Panc1 (cell line): ENCODE measurements around the gene INPP5D. TPM values are rescaled to one million over a fixed set of nuclear protein-coding genes. Genes with fewer than 3 reads are reported as not detected.

Experiments used
- ATAC-seq: fragments of 200-7000 bp; cut with Tn5 transposase; 2 replicates; pipeline ENCODE4 v1.9.1; 2020; ENCODE audit warnings: mild to moderate bottlenecking, moderate library complexity
- BruUV-seq: library from RNA; stranded (reverse); fragments of 400-500 nt; replicated peaks from 2 replicates; lab custom pipeline; 2021; lab: Mats Ljungman, UMichigan
- CTCF ChIA-PET: fragments of 300-600 bp; sonication (Branson Sonifier 250); formaldehyde crosslinking; loops from one replicate; lab custom pipeline; 2022; ENCODE audit warnings: antibody characterized with exemption; lab: Charles Lee
- POLR2A ChIA-PET: fragments of 300-600 bp; sonication (Branson Sonifier 250); formaldehyde crosslinking; loops from one replicate; lab custom pipeline; 2022; ENCODE audit warnings: antibody characterized with exemption; lab: Charles Lee
- DNase-seq: peaks from one replicate; pipeline ENCODE4 v3.0.0-alpha.2; 2010; ENCODE audit warnings: low read depth, low spot score
- H3K27ac ChIP-seq: 2 replicates; pipeline ENCODE4 v1.5.1; 2011; ENCODE audit warnings: mild to moderate bottlenecking, low read length, inconsistent platforms
- H3K27me3 ChIP-seq: fragments of 200-500 bp; sonication (Bioruptor generic); 2 replicates; pipeline ENCODE4 v1.6.0; 2014; ENCODE audit warnings: low read length, inconsistent platforms; ENCODE audit not compliant: control insufficient read depth, insufficient read depth
- H3K36me3 ChIP-seq: fragments of 200-500 bp; sonication (Bioruptor generic); 2 replicates; pipeline ENCODE4 v1.5.1; 2014; ENCODE audit warnings: inconsistent platforms, mild to moderate bottlenecking, low read length, moderate library complexity; ENCODE audit not compliant: control insufficient read depth, insufficient read depth
- H3K4me1 ChIP-seq: 2 replicates; pipeline ENCODE4 v1.5.1; 2011; ENCODE audit warnings: inconsistent platforms, mild to moderate bottlenecking, low read length, moderate library complexity; ENCODE audit not compliant: control insufficient read depth, insufficient read depth
- H3K4me3 ChIP-seq, 2 experiments: 2 replicates each; pipeline ENCODE4 v1.5.1; 2011 to 2012; ENCODE audit warnings: low read depth in 2 of 2, low read length in 2 of 2, mild to moderate bottlenecking in 2 of 2, inconsistent platforms in 1 of 2, moderate library complexity in 1 of 2
- H3K9me3 ChIP-seq: fragments of 200-500 bp; sonication (Bioruptor generic); 2 replicates; pipeline ENCODE4 v1.5.1; 2014; ENCODE audit warnings: low read depth, mild to moderate bottlenecking, inconsistent platforms, low read length, moderate library complexity; ENCODE audit not compliant: control insufficient read depth, insufficient read depth
- POLR2AphosphoS5 ChIP-seq: IDR thresholded peaks from 2 replicates; pipeline ENCODE4 v1.6.1; 2012; ENCODE audit warnings: mild to moderate bottlenecking, low read depth, low read length, moderate library complexity
- SIN3A ChIP-seq: IDR thresholded peaks from 2 replicates; pipeline ENCODE4 v1.6.1; 2012; ENCODE audit warnings: low read depth, mild to moderate bottlenecking, low read length, moderate library complexity, borderline replicate concordance; ENCODE audit not compliant: insufficient read depth
- TCF7L2 ChIP-seq: IDR thresholded peaks from 2 replicates; pipeline ENCODE4 v1.6.1; 2011; ENCODE audit warnings: mild to moderate bottlenecking, low read depth, low read length, inconsistent platforms
- in situ Hi-C: cut with HindIII; loops from 2 replicates; pipeline ENCODE4 v1.10.0; 2016; ENCODE audit warnings: low sequenced_read_pairs, low pct_unique_long_range_greater_than_20kb
- intact Hi-C: fragments of 100-400 bp; cut with micrococcal nuclease; formaldehyde crosslinking; loops from one replicate; pipeline ENCODE4 v1.10.0; 2022; ENCODE audit not compliant: unreplicated experiment
- total RNA-seq: library from RNA; stranded (reverse); gene quantifications from one replicate; pipeline ENCODE4 v1.2.1, GENCODE V29; 2021; ENCODE audit not compliant: unreplicated experiment
- TF ChIP-seq, protein P1 (sequence below), 2 experiments: IDR thresholded peaks; 2 replicates each; pipeline ENCODE4 v1.6.1; 2011 to 2012; ENCODE audit warnings: low read depth in 2 of 2, control low read depth in 1 of 2, low read length in 1 of 2, mild to moderate bottlenecking in 1 of 2, moderate library complexity in 1 of 2; ENCODE audit not compliant: insufficient read depth in 1 of 2
- TF ChIP-seq, protein P2 (sequence below): fragments of 450-650 bp; IDR thresholded peaks from 2 replicates; pipeline ENCODE4 v1.5.1; 2017; ENCODE audit warnings: mild to moderate bottlenecking

The INPP5D gene
- total RNA-seq, 1 experiment from 2014 or later: 0.39 TPM

DNA sequence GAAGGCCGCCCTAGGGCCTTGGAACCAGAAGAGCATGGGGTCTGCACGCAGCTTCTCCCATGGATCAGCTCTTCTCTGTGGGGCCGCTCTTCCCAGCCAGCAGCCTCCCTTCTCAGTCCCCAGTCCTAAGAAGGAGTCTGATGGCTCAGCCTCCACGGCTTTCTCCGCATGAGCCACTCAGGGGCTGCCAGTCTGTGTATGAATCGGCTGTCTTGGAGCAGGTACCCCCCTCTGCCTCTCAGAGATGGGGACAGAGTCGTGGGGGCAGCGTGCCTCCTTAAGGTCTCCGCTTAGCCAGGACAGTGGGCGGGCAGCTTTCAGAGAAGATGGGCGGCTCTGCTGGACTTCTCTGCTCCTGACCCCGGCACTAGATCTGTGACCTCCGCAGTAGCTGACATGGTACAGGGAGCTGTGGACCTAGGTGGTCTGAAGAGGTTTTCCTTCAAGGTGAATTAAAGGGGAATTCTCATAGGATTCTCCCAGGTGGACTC, 21.6 kb downstream of the INPP5D start:
- ChIA-PET POLR2A (no interaction called here), CTCF (no interaction called here)
- Histone ChIP-seq H3K27me3 (no peaks in the 10 kb centered on the region), H3K4me1 (no peaks in the 10 kb centered on the region), H3K36me3 (no peaks in the 10 kb centered on the region), H3K27ac (no peak overlapping the region), H3K4me3 (no peak overlapping the region), H3K9me3 (no peaks in the 10 kb centered on the region)
- no TSS peak for BruUV-seq
- DNase-seq (no peak), ATAC-seq (no peak)
- no peak for TF ChIP-seq POLR2AphosphoS5
- TF ChIP-seq, protein P1, sequence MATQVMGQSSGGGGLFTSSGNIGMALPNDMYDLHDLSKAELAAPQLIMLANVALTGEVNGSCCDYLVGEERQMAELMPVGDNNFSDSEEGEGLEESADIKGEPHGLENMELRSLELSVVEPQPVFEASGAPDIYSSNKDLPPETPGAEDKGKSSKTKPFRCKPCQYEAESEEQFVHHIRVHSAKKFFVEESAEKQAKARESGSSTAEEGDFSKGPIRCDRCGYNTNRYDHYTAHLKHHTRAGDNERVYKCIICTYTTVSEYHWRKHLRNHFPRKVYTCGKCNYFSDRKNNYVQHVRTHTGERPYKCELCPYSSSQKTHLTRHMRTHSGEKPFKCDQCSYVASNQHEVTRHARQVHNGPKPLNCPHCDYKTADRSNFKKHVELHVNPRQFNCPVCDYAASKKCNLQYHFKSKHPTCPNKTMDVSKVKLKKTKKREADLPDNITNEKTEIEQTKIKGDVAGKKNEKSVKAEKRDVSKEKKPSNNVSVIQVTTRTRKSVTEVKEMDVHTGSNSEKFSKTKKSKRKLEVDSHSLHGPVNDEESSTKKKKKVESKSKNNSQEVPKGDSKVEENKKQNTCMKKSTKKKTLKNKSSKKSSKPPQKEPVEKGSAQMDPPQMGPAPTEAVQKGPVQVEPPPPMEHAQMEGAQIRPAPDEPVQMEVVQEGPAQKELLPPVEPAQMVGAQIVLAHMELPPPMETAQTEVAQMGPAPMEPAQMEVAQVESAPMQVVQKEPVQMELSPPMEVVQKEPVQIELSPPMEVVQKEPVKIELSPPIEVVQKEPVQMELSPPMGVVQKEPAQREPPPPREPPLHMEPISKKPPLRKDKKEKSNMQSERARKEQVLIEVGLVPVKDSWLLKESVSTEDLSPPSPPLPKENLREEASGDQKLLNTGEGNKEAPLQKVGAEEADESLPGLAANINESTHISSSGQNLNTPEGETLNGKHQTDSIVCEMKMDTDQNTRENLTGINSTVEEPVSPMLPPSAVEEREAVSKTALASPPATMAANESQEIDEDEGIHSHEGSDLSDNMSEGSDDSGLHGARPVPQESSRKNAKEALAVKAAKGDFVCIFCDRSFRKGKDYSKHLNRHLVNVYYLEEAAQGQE (IDR thresholded peaks at IDR 0.05; ENCODE audit: insufficient read depth in 1 of 2, low read depth in 2 of 2, low read length in 1 of 2): no peak
- TF ChIP-seq SIN3A: no peak
- TF ChIP-seq, protein P2, sequence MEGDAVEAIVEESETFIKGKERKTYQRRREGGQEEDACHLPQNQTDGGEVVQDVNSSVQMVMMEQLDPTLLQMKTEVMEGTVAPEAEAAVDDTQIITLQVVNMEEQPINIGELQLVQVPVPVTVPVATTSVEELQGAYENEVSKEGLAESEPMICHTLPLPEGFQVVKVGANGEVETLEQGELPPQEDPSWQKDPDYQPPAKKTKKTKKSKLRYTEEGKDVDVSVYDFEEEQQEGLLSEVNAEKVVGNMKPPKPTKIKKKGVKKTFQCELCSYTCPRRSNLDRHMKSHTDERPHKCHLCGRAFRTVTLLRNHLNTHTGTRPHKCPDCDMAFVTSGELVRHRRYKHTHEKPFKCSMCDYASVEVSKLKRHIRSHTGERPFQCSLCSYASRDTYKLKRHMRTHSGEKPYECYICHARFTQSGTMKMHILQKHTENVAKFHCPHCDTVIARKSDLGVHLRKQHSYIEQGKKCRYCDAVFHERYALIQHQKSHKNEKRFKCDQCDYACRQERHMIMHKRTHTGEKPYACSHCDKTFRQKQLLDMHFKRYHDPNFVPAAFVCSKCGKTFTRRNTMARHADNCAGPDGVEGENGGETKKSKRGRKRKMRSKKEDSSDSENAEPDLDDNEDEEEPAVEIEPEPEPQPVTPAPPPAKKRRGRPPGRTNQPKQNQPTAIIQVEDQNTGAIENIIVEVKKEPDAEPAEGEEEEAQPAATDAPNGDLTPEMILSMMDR: no peak
- TF ChIP-seq TCF7L2: no peak
- intact Hi-C loops: no loop called here
- in situ Hi-C loops: loop anchor here (10.0 kb wide), 1 partner anchor 153 kb away; no protein-coding TSS in a partner anchor

DNA sequence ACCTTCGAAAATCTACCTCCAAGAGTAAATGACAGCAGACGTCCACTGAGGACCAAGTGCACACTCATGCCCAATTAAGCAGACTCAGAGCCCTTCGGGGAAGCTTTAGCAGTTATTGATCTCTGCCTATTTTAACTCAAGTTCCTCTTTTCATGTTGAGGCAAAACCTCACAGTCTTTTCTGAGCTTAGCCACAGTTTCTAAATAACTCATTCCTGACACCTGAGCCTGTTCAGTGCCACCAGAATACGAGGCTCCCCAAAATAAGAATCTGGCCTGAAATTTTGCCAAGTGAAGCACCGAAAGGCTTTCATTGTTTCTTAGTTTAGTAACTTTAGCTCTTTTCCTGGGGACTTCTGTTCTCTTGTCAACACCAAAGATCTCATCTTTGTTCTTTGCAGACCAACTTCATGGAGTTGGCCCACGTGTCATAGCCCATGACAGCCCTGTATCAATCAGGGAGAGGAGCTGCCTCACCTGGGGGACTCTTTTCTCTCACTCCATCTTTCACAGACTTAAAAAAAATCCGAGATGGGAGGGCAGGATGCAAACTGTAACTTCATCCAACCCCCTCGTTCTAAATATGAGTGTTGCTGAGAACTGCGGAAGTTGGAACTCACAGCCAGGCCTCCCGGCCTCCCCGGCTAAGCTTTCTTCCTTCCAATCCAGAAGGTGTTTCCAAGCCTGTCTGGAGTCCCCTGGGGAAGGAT, 22.2 kb downstream of the INPP5D start:
- Histone ChIP-seq H3K27me3 (no peaks in the 10 kb centered on the region), H3K4me1 (no peaks in the 10 kb centered on the region), H3K9me3 (no peaks in the 10 kb centered on the region), H3K27ac (no peak overlapping the region), H3K36me3 (no peaks in the 10 kb centered on the region), H3K4me3 (no peak overlapping the region)
- ATAC-seq: no peak
- no peak for DNase-seq
- TF ChIP-seq SIN3A (no peak), TCF7L2 (no peak), POLR2AphosphoS5 (no peak)
- TF ChIP-seq, protein P1 (IDR thresholded peaks at IDR 0.05; ENCODE audit: insufficient read depth in 1 of 2, low read depth in 2 of 2, low read length in 1 of 2): no peak
- TF ChIP-seq, protein P2: no peak
- in situ Hi-C loops: loop anchor here (10.0 kb wide), 1 partner anchor 152 kb away; no protein-coding TSS in a partner anchor
- ChIA-PET CTCF (interaction anchor here (0.5 kb wide), 1 partner anchor 176 kb away, joined by 4 read pairs; no protein-coding TSS in a partner anchor), POLR2A (interaction anchor here (0.5 kb wide), 1 partner anchor 11 kb away, joined by 5 read pairs; no protein-coding TSS in a partner anchor)
- intact Hi-C loops: no loop called here
- no TSS peak for BruUV-seq
